ENCODE results near the gene TTC12. TPM values are rescaled to one million over a fixed set of nuclear protein-coding genes. Genes with fewer than 3 reads are reported as not detected.

TTC12 gene
- total and polyA plus RNA-seq, 3 donors from 2014 or later, result 42.1 to 123 (median 81.3) TPM

Other genes starting within 250 kb of the TTC12 start
- 1 to 10 TPM; 2.1 to 2.2 TPM for gene ANKK1, start 73.2 kb downstream of the TTC12 start, total RNA-seq
- 2.5 TPM for gene ANKK1, start 73.2 kb downstream of the TTC12 start, polyA plus RNA-seq (ENCODE audit: insufficient read depth, low read depth, low replicate concordance)
- gene DRD2, start 160.8 kb downstream of the TTC12 start, total RNA-seq, result 1 to 10 TPM in 1 of 2 donors, under 1 TPM in 1; 0.74 to 2.5 TPM
- 2.6 TPM for gene DRD2, start 160.8 kb downstream of the TTC12 start, polyA plus RNA-seq (ENCODE audit: insufficient read depth, low read depth, low replicate concordance)